HepG2 (cell line): Measurements from ENCODE around the gene MTHFD1L. TPM values are rescaled to one million over a fixed set of nuclear protein-coding genes. Genes with fewer than 3 reads are reported as not detected.
"Not testable (repeated sequence)": the region's sequence is repeated elsewhere in the genome, so short reads cannot be mapped to it uniquely, and the experiment has no call there.

Source experiments
- ATAC-seq: fragments of 200-7000 bp; cut with Tn5 transposase; 3 replicates; pipeline ENCODE4 v1.9.1; 2020; ENCODE audit warnings: mild to moderate bottlenecking, moderate library complexity
- BruUV-seq: library from RNA; stranded (reverse); fragments of 400-500 nt; replicated peaks from 2 replicates; lab custom pipeline; 2021; lab: Mats Ljungman, UMichigan
- CTCF ChIA-PET: fragments of 300-600 bp; formaldehyde crosslinking; extraction: SDS; loops from one replicate; lab custom pipeline; 2021; ENCODE audit warnings: low total read pairs, inconsistent platforms, low intra/inter-chr PET ratio; lab: Yijun Ruan, JAX
- POLR2A ChIA-PET: fragments of 350-600 bp; sonication (Branson Sonifier 250); formaldehyde crosslinking; loops from one replicate; lab custom pipeline; 2020; ENCODE audit warnings: antibody characterized with exemption, inconsistent platforms; lab: Yijun Ruan, JAX
- DNase-seq: peaks from one replicate; pipeline ENCODE4 v3.0.0-alpha.2; 2015; ENCODE audit warnings: low spot score
- FAIRE-seq: peaks from 3 replicates; lab custom pipeline; 2011; peaks lifted over from hg19 to GRCh38; lab: Jason Lieb, UNC
- H2AFZ ChIP-seq: one replicate; pipeline ENCODE4 v1.6.1; 2011; ENCODE audit warnings: low read length, inconsistent platforms
- H3K27ac ChIP-seq: fragments of 300-600 bp; 3 replicates; pipeline ENCODE4 v1.8.0; 2011; ENCODE audit warnings: mixed run types, mild to moderate bottlenecking, mixed read lengths, low read length, inconsistent platforms; ENCODE audit not compliant: insufficient read depth; ENCODE audit errors: extremely low read length
- H3K27me3 ChIP-seq, 2 experiments: fragments of 200-600 bp in 1 of 2; 2 replicates in 1 of 2; 3 replicates in 1 of 2; pipeline versions ENCODE4 v1.6.0 to v1.8.0; 2011; ENCODE audit warnings: low read length in 2 of 2, mild to moderate bottlenecking in 2 of 2, moderate library complexity in 2 of 2, inconsistent platforms in 1 of 2; ENCODE audit not compliant: insufficient read depth in 2 of 2, control insufficient read depth in 1 of 2
- H3K36me3 ChIP-seq, 2 experiments: fragments of 200-600 bp in 1 of 2; replicated peaks in 1 of 2; 2 replicates in 1 of 2; 3 replicates in 1 of 2; pipeline versions ENCODE4 v1.5.1 to v1.8.0; 2011; ENCODE audit warnings: low read length in 2 of 2, inconsistent platforms in 1 of 2; ENCODE audit not compliant: insufficient read depth in 2 of 2, control insufficient read depth in 1 of 2
- H3K4me1 ChIP-seq: 2 replicates; pipeline ENCODE4 v1.5.1; 2012; ENCODE audit warnings: low read length, inconsistent platforms; ENCODE audit not compliant: insufficient read depth
- H3K4me2 ChIP-seq: 2 replicates; pipeline ENCODE4 v1.6.0; 2011; ENCODE audit warnings: low read depth, low read length, inconsistent platforms
- H3K4me3 ChIP-seq, 3 experiments: fragments of 200-600 bp in 1 of 3; sonication (generic), shearing (Covaris generic) in 1 of 3; replicated peaks in 1 of 3; 2 replicates each; pipeline ENCODE4 v1.5.1; 2011 to 2016; ENCODE audit warnings: low read length in 3 of 3, inconsistent platforms in 2 of 3, low read depth in 2 of 3, mild to moderate bottlenecking in 2 of 3, control low read depth in 1 of 3, mixed read lengths in 1 of 3; ENCODE audit not compliant: insufficient read depth in 1 of 3
- H3K79me2 ChIP-seq: one replicate; pipeline ENCODE4 v1.6.1; 2011; ENCODE audit warnings: low read length, inconsistent platforms; ENCODE audit not compliant: insufficient read depth
- H3K9ac ChIP-seq: 2 replicates; pipeline ENCODE4 v1.6.0; 2011; ENCODE audit warnings: mild to moderate bottlenecking, low read depth, low read length, inconsistent platforms; ENCODE audit not compliant: insufficient read depth
- H3K9me3 ChIP-seq: 2 replicates; pipeline ENCODE4 v1.5.1; 2012; ENCODE audit warnings: mild to moderate bottlenecking, low read length
- H4K20me1 ChIP-seq: 2 replicates; pipeline ENCODE4 v1.6.0; 2011; ENCODE audit warnings: inconsistent platforms, mild to moderate bottlenecking, low read length, moderate library complexity; ENCODE audit not compliant: insufficient read depth
- ELF4 ChIP-seq: sonication (generic); formaldehyde crosslinking; IDR thresholded peaks from 2 replicates; pipeline ENCODE4 v1.5.0; 2020; ENCODE audit warnings: missing genetic modification reagents, mild to moderate bottlenecking, moderate library complexity, borderline replicate concordance
- FOXO1 ChIP-seq: sonication (generic); formaldehyde crosslinking; IDR thresholded peaks from 2 replicates; pipeline ENCODE4 v1.4.0; 2020; ENCODE audit warnings: missing genetic modification reagents
- MAF1 ChIP-seq: sonication (generic); formaldehyde crosslinking; IDR thresholded peaks from 2 replicates; pipeline ENCODE4 v1.5.0; 2020; ENCODE audit warnings: missing genetic modification reagents, borderline replicate concordance
- RBAK ChIP-seq: sonication (generic); formaldehyde crosslinking; IDR thresholded peaks from 2 replicates; pipeline ENCODE4 v1.5.1; 2020; ENCODE audit warnings: mild to moderate bottlenecking, missing genetic modification reagents
- RCOR2 ChIP-seq: IDR thresholded peaks from 2 replicates; pipeline ENCODE4 v1.6.1; 2016; ENCODE audit warnings: missing biosample characterization, missing genetic modification reagents
- SRY ChIP-seq: sonication (generic); formaldehyde crosslinking; IDR thresholded peaks from 2 replicates; pipeline ENCODE4 v1.8.0; 2022; ENCODE audit warnings: mild to moderate bottlenecking, missing genetic modification reagents
- ZFP36L1 ChIP-seq: sonication (generic); formaldehyde crosslinking; IDR thresholded peaks from 2 replicates; pipeline ENCODE4 v1.8.0; 2022; ENCODE audit warnings: mild to moderate bottlenecking, missing genetic modification reagents, moderate library complexity
- ZNF143 ChIP-seq: sonication (generic); formaldehyde crosslinking; IDR thresholded peaks from 2 replicates; pipeline ENCODE4 v1.4.0; 2020; ENCODE audit warnings: missing genetic modification reagents
- ZNF225 ChIP-seq: sonication (generic); formaldehyde crosslinking; IDR thresholded peaks from 2 replicates; pipeline ENCODE4 v1.4.0; 2020; ENCODE audit warnings: mild to moderate bottlenecking, missing genetic modification reagents
- WGBS: methylation state at CpG from one replicate; pipeline ENCODE4 v1.1.6; 2017; ENCODE audit warnings: low lambda C conversion rate; 5-methylcytosine and 5-hydroxymethylcytosine counted together
- in situ Hi-C: cut with HindIII; loops from 2 replicates; pipeline ENCODE4 v1.10.0; 2017; ENCODE audit warnings: low pct_unique_long_range_greater_than_20kb; ENCODE audit not compliant: extremely low pct_ligation_motif_present
- intact Hi-C: fragments of 100-400 bp; cut with micrococcal nuclease; formaldehyde crosslinking; loops from one replicate; pipeline ENCODE4 v1.10.0; 2022; ENCODE audit not compliant: unreplicated experiment
- polyA plus RNA-seq, 8 experiments: library from polyadenylated mRNA; depleted of rRNA in 3 of 8; stranded (reverse) in 7 of 8; unstranded in 1 of 8; fragments of >200 nt; fragmentation: Illumina TruSeq in 4 of 8; extraction: Trizol in 4 of 8; gene quantifications; 2 replicates each; pipeline versions ENCODE4 v1.2.1 to v1.2.3, GENCODE V29; 2011 to 2016; ENCODE audit warnings: low read depth in 4 of 8, missing spikeins in 1 of 8, mixed read lengths in 1 of 8; ENCODE audit not compliant: insufficient read depth in 1 of 8
- total RNA-seq, 5 experiments: library from RNA; depleted of rRNA; stranded (reverse); fragments of >200 nt; fragmentation: Illumina TruSeq; extraction: Trizol; gene quantifications; 2 replicates each; pipeline ENCODE4 v1.2.3, GENCODE V29; 2016; ENCODE audit warnings: low read depth in 1 of 5
- TF ChIP-seq, protein P1 (sequence below): sonication (generic); formaldehyde crosslinking; IDR thresholded peaks from 2 replicates; pipeline ENCODE4 v1.8.0; 2022; ENCODE audit warnings: missing genetic modification reagents, mild to moderate bottlenecking, inconsistent platforms, borderline replicate concordance

The MTHFD1L gene
- total and polyA plus RNA-seq, 2 of the 13 experiments (the other 11 are each of a cell fraction or from before 2014, with no cell fraction given): 24.0 to 39.6 TPM

DNA sequence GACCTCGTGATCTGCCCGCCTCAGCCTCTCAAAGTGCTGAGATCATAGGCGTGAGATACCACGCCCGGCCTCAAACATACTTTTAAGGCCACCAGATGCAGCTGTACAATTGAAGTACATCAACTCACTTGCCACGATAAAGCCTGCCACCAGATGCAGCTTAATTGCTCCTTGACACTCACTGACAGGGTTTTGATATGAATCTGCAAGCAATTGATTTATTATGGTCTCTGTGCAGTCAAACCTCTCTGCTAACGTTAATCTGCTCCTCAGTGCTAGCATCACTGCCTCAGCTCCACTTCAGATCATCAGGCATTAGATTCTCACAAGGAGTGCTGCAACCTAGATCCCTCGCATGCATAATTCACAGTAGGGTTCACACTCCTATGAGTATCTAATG is 48.9 kb upstream of the MTHFD1L start:
- CTCF ChIA-PET: interaction anchor here (4.2 kb wide), 1 partner anchor 399 kb away, joined by 107 read pairs; no protein-coding TSS in a partner anchor
- BruUV-seq, POLR2A ChIA-PET, H3K9me3 ChIP-seq, FAIRE-seq, H3K4me2 ChIP-seq, H3K79me2 ChIP-seq, H3K36me3 ChIP-seq, H3K9ac ChIP-seq, DNase-seq, ATAC-seq, H3K27ac ChIP-seq, H2AFZ ChIP-seq, H3K27me3 ChIP-seq, H3K4me3 ChIP-seq, H4K20me1 ChIP-seq, H3K4me1 ChIP-seq: not testable (repeated sequence)
- in situ Hi-C loops: loop anchor here (5.0 to 10.0 kb wide), 5 partner anchors 61 to 882 kb away; no protein-coding TSS in a partner anchor
- WGBS: 40% methylated on average over 8 of the region's 8 CpGs
- intact Hi-C loops: loop anchor here (10.0 kb wide), 1 partner anchor 882 kb away; no protein-coding TSS in a partner anchor

DNA sequence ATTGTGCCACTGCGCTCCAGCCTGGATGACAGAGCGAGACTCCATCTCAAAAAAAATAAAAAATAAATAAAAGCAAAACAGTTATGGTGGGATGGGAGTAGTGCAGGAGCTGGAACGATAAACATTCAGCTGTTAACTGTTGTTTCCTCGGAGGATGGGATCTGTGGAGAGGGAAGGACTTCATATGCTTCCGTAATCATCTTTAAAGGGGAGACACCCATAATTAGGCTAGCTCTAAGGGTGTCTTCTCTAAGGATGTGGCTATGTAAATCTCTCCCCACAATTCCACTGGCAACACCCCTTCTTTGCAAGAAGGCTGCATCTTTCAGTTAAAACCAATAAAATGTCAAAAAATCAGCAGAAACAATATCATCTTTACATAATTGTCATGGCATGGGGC is 42.6 kb upstream of the MTHFD1L start:
- BruUV-seq: no TSS peak
- H3K9me3 ChIP-seq: no peaks in the 10 kb centered on the region
- 74% methylated on average over 5 of the region's 5 CpGs for WGBS
- in situ Hi-C loops: no loop called here
- TF ChIP-seq, protein P1, sequence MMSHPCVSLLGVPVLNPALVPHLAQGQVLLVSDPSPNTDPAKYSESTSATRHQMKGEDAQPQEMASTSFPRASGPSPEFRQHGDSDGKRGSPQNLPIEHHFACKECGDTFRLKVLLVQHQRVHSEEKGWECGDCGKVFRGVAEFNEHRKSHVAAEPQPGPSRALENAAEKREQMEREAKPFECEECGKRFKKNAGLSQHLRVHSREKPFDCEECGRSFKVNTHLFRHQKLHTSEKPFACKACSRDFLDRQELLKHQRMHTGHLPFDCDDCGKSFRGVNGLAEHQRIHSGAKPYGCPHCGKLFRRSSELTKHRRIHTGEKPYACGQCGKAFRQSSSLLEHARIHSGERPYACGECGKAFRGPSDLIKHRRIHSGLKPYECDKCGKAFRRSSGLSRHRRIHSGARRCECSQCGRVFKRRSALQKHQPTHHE: no peak
- TF ChIP-seq FOXO1 (CRISPR knock-in tag): no peak
- no peak for TF ChIP-seq ELF4 (CRISPR knock-in tag)
- TF ChIP-seq ZNF143 (CRISPR knock-in tag): no peak
- TF ChIP-seq ZFP36L1 (CRISPR knock-in tag): no peak
- TF ChIP-seq RCOR2: no peak
- TF ChIP-seq SRY (CRISPR knock-in tag): no peak
- TF ChIP-seq MAF1 (CRISPR knock-in tag): no peak
- no peak for TF ChIP-seq ZNF225 (CRISPR knock-in tag)
- no peak for TF ChIP-seq RBAK (CRISPR knock-in tag)
- no peak overlapping the region for H3K27ac ChIP-seq
- no peak for DNase-seq
- H3K79me2 ChIP-seq: no peaks in the 10 kb centered on the region
- H2AFZ ChIP-seq: no peak overlapping the region
- FAIRE-seq: no peak
- ATAC-seq: no peak
- H3K4me1 ChIP-seq: no peaks in the 10 kb centered on the region
- H3K4me3 ChIP-seq: no peak overlapping the region
- POLR2A ChIA-PET: no interaction called here
- CTCF ChIA-PET: no interaction called here
- no peak overlapping the region for H3K4me2 ChIP-seq
- intact Hi-C loops: no loop called here
- H3K9ac ChIP-seq: no peak overlapping the region
- 0 out of 5 replicates have a peak, but pooled peaks cover 0 to 1% of the 10 kb centered on the region in 2 experiments for H3K27me3 ChIP-seq
- H3K36me3 ChIP-seq: no peaks in the 10 kb centered on the region
- no peaks in the 10 kb centered on the region for H4K20me1 ChIP-seq
